H9 (cell line): ENCODE data around the gene RPS6KA6. TPM values are rescaled to one million over a fixed set of nuclear protein-coding genes. Genes with fewer than 3 reads are reported as not detected.

Experiments used
- DNase-seq: peaks from one replicate; pipeline ENCODE4 v3.0.0-alpha.2; 2017
- H2AFZ ChIP-seq: one replicate; pipeline ENCODE4 v1.6.1; 2013; ENCODE audit warnings: mild to moderate bottlenecking, low read length, control low read depth, moderate library complexity
- H2AK5ac ChIP-seq: 2 replicates; pipeline ENCODE4 v1.6.1; 2013; ENCODE audit warnings: low read length, control low read depth, mixed read lengths; ENCODE audit not compliant: insufficient read length
- H2BK120ac ChIP-seq: one replicate; pipeline ENCODE4 v1.6.1; 2013; ENCODE audit warnings: low read depth, mild to moderate bottlenecking, low read length, control low read depth, inconsistent platforms; ENCODE audit not compliant: poor library complexity, severe bottlenecking
- H2BK12ac ChIP-seq: 2 replicates; pipeline ENCODE4 v1.6.1; 2013; ENCODE audit warnings: low read length, control low read depth, mixed read lengths, low read depth; ENCODE audit not compliant: insufficient read length
- H2BK15ac ChIP-seq: 2 replicates; pipeline ENCODE4 v1.6.1; 2013; ENCODE audit warnings: low read depth, low read length, control low read depth
- H2BK20ac ChIP-seq: one replicate; pipeline ENCODE4 v1.6.1; 2013; ENCODE audit warnings: low read depth, mild to moderate bottlenecking, low read length, control low read depth, inconsistent platforms; ENCODE audit not compliant: poor library complexity, severe bottlenecking
- H2BK5ac ChIP-seq: 2 replicates; pipeline ENCODE4 v1.6.1; 2013; ENCODE audit warnings: low read length, control low read depth, mixed read lengths; ENCODE audit not compliant: insufficient read length
- H3K14ac ChIP-seq: 2 replicates; pipeline ENCODE4 v1.6.1; 2013; ENCODE audit warnings: low read length, control low read depth; ENCODE audit not compliant: insufficient read depth
- H3K18ac ChIP-seq: 2 replicates; pipeline ENCODE4 v1.6.1; 2013; ENCODE audit warnings: low read depth, mild to moderate bottlenecking, mixed read lengths, low read length, control low read depth; ENCODE audit not compliant: insufficient read length
- H3K23ac ChIP-seq: 2 replicates; pipeline ENCODE4 v1.6.1; 2013; ENCODE audit warnings: low read length, control low read depth, mixed read lengths, low read depth; ENCODE audit not compliant: insufficient read length
- H3K23me2 ChIP-seq: 2 replicates; pipeline ENCODE4 v1.6.1; 2013; ENCODE audit warnings: low read depth, mild to moderate bottlenecking, mixed read lengths, low read length, control low read depth; ENCODE audit not compliant: insufficient read length, poor library complexity, severe bottlenecking
- H3K27ac ChIP-seq: 2 replicates; pipeline ENCODE4 v1.5.1; 2013; ENCODE audit warnings: low read length, control low read depth, mixed read lengths, low read depth; ENCODE audit not compliant: insufficient read length
- H3K27me3 ChIP-seq: 2 replicates; pipeline ENCODE4 v1.6.1; 2013; ENCODE audit warnings: low read length, control low read depth, inconsistent platforms; ENCODE audit not compliant: insufficient read depth
- H3K4ac ChIP-seq: 2 replicates; pipeline ENCODE4 v1.6.1; 2013; ENCODE audit warnings: low read depth, mild to moderate bottlenecking, control low read depth, inconsistent platforms, low read length, moderate library complexity
- H3K4me1 ChIP-seq: 2 replicates; pipeline ENCODE4 v1.6.1; 2013; ENCODE audit warnings: low read length, control low read depth, inconsistent platforms; ENCODE audit not compliant: insufficient read depth
- H3K4me2 ChIP-seq: 2 replicates; pipeline ENCODE4 v1.6.1; 2013; ENCODE audit warnings: low read length, control low read depth, mixed read lengths; ENCODE audit not compliant: insufficient read length, insufficient read depth
- H3K56ac ChIP-seq: 2 replicates; pipeline ENCODE4 v1.6.1; 2013; ENCODE audit warnings: low read depth, mild to moderate bottlenecking, mixed read lengths, low read length, control low read depth; ENCODE audit not compliant: insufficient read length
- H3K79me1 ChIP-seq: 2 replicates; pipeline ENCODE4 v1.6.1; 2013; ENCODE audit warnings: low read depth, mild to moderate bottlenecking, moderate library complexity, low read length, control low read depth, inconsistent platforms; ENCODE audit not compliant: insufficient read depth, poor library complexity, severe bottlenecking
- H3K79me2 ChIP-seq: 2 replicates; pipeline ENCODE4 v1.6.1; 2013; ENCODE audit warnings: low read length, control low read depth, inconsistent platforms; ENCODE audit not compliant: insufficient read depth
- H3K9ac ChIP-seq: 2 replicates; pipeline ENCODE4 v1.6.1; 2013; ENCODE audit warnings: low read length, control low read depth, mixed read lengths; ENCODE audit not compliant: insufficient read length; ENCODE audit errors: extremely low read depth
- H3K9me3 ChIP-seq: one replicate; pipeline ENCODE4 v1.6.1; 2013; ENCODE audit warnings: low read depth, low read length, inconsistent platforms; ENCODE audit not compliant: control insufficient read depth
- H3T11ph ChIP-seq: one replicate; pipeline ENCODE4 v1.6.1; 2013; ENCODE audit warnings: mild to moderate bottlenecking, low read length, control low read depth, inconsistent platforms
- H4K20me1 ChIP-seq: one replicate; pipeline ENCODE4 v1.6.1; 2013; ENCODE audit not compliant: control insufficient read depth, insufficient read length, insufficient read depth
- H4K5ac ChIP-seq: 2 replicates; pipeline ENCODE4 v1.6.1; 2013; ENCODE audit warnings: low read depth, mild to moderate bottlenecking, mixed read lengths, low read length, control low read depth; ENCODE audit not compliant: insufficient read length
- H4K8ac ChIP-seq: replicated peaks from 2 replicates; pipeline ENCODE4 v1.6.1; 2013; ENCODE audit warnings: low read length, control low read depth, mixed read lengths, low read depth; ENCODE audit not compliant: insufficient read length
- H4K91ac ChIP-seq: 2 replicates; pipeline ENCODE4 v1.6.1; 2013; ENCODE audit warnings: low read depth, mild to moderate bottlenecking, moderate library complexity, mixed read lengths, low read length, control low read depth; ENCODE audit not compliant: insufficient read length
- H3K27ac Mint-ChIP-seq, 3 experiments: 2 replicates in 2 of 3; 3 replicates in 1 of 3; pipeline ENCODE4 v1.8.0; 2020 to 2021; ENCODE audit warnings: mixed read lengths in 3 of 3, mild to moderate bottlenecking in 1 of 3, moderate library complexity in 1 of 3
- H3K27me3 Mint-ChIP-seq: 2 replicates; pipeline ENCODE4 v1.8.0; 2021; ENCODE audit warnings: low read depth, mild to moderate bottlenecking, moderate library complexity, mixed read lengths
- H3K36me3 Mint-ChIP-seq, 3 experiments: 2 replicates in 2 of 3; 3 replicates in 1 of 3; pipeline ENCODE4 v1.8.0; 2020 to 2021; ENCODE audit warnings: low read depth in 3 of 3, mixed read lengths in 3 of 3; ENCODE audit not compliant: insufficient read depth in 1 of 3
- H3K4me1 Mint-ChIP-seq, 2 experiments: 2 replicates each; pipeline ENCODE4 v1.8.0; 2020; ENCODE audit warnings: mixed read lengths in 2 of 2
- H3K4me3 Mint-ChIP-seq, 2 experiments: 2 replicates in 1 of 2; 3 replicates in 1 of 2; pipeline ENCODE4 v1.8.0; 2020 to 2021; ENCODE audit warnings: mild to moderate bottlenecking in 2 of 2, mixed read lengths in 2 of 2, moderate library complexity in 1 of 2
- H3K9me3 Mint-ChIP-seq, 2 experiments: 2 replicates in 1 of 2; 3 replicates in 1 of 2; pipeline ENCODE4 v1.8.0; 2020; ENCODE audit warnings: mild to moderate bottlenecking in 2 of 2, mixed read lengths in 2 of 2, moderate library complexity in 1 of 2
- CTCF ChIP-seq: fragments of 200-600 bp; sonication (generic); conservative IDR thresholded peaks from 3 replicates; pipeline ENCODE4 v1.8.0; 2021; ENCODE audit warnings: antibody characterized with exemption, mild to moderate bottlenecking
- total RNA-seq: library from RNA; stranded (reverse); gene quantifications from 2 replicates; pipeline ENCODE4 v1.2.1, GENCODE V29; 2021

RPS6KA6 gene
- total RNA-seq, 1 experiment from 2014 or later = 12.1 TPM

DNA sequence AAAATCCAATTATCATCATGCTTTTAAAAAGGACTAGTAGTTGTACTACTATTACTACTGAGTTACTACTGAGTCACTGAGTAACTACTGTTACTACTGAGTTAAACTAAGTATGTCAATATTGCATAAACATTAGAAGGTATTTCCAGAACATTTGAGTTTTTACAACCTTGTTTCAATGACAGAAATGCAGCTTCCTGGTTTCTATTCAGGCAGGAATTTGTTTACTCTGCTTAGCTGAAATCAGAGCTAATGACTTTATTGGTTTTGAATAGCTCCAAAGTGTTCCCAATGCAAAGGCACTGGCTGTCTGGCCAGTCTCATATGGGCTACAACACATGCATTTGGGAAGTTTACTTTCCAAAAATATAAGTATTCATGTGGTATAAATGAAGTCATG, 12.0 kb downstream of the RPS6KA6 start:
- no peaks in the 10 kb centered on the region for H4K20me1 ChIP-seq
- Mint-ChIP-seq H3K27ac (no peak overlapping the region), H3K27me3 (no peaks in the 10 kb centered on the region), H3K9me3 (peaks cover 24 to 35% of the 10 kb centered on the region in 2 experiments), H3K4me3 (no peak overlapping the region), H3K4me1 (no peaks in the 10 kb centered on the region), H3K36me3 (no peaks in the 10 kb centered on the region; a peak in 1 of 7 replicates)
- no peak overlapping the region for H4K8ac ChIP-seq
- H2AFZ ChIP-seq = no peak overlapping the region
- no peaks in the 10 kb centered on the region for H3K4me1 ChIP-seq
- no peak overlapping the region for H3K56ac ChIP-seq
- no peak overlapping the region for H2BK20ac ChIP-seq
- no peak overlapping the region for H3K14ac ChIP-seq
- TF ChIP-seq CTCF = no peak
- no peak overlapping the region for H3K23ac ChIP-seq
- no peak overlapping the region for H3K27ac ChIP-seq
- no peak overlapping the region for H3K18ac ChIP-seq
- H2BK120ac ChIP-seq = no peak overlapping the region
- H2AK5ac ChIP-seq = no peak overlapping the region
- no peak overlapping the region for H2BK5ac ChIP-seq
- H2BK15ac ChIP-seq = no peak overlapping the region
- no peak overlapping the region for H2BK12ac ChIP-seq
- no peaks in the 10 kb centered on the region for H3K23me2 ChIP-seq
- no peaks in the 10 kb centered on the region for H3K79me2 ChIP-seq
- no peaks in the 10 kb centered on the region for H3K27me3 ChIP-seq
- DNase-seq = no peak
- no peak overlapping the region for H4K91ac ChIP-seq
- H3K4ac ChIP-seq = no peak overlapping the region
- H4K5ac ChIP-seq = no peak overlapping the region
- peaks cover 10% of the 10 kb centered on the region for H3K9me3 ChIP-seq
- no peak overlapping the region for H3K9ac ChIP-seq
- no peaks in the 10 kb centered on the region for H3K79me1 ChIP-seq
- H3T11ph ChIP-seq = no peak overlapping the region
- no peak overlapping the region for H3K4me2 ChIP-seq
